Ovary (tissue), 3 donors: ENCODE data around the gene MCM9.

ENCODE experiments used
- CTCF ChIP-seq, 3 donors: fragments of 450-650 bp in 2 of 3; fragments of 200-600 bp in 1 of 3; IDR thresholded peaks; one replicate each; pipeline versions ENCODE4 v1.5.1 to v1.8.0; 2016 to 2022; ENCODE audit warnings: antibody characterized with exemption in 3 of 3, mild to moderate bottlenecking in 1 of 3
- EP300 ChIP-seq: sonication (generic); formaldehyde crosslinking; IDR thresholded peaks from one replicate; pipeline ENCODE4 v1.6.1; 2017; ENCODE audit warnings: antibody characterized with exemption
- POLR2A ChIP-seq: fragments of 450-650 bp; IDR thresholded peaks from one replicate; pipeline ENCODE4 v1.6.1; 2017; ENCODE audit warnings: antibody characterized with exemption, mild to moderate bottlenecking, moderate library complexity
- donor health status: DM: no; HTN: no; CAD: no.

DNA sequence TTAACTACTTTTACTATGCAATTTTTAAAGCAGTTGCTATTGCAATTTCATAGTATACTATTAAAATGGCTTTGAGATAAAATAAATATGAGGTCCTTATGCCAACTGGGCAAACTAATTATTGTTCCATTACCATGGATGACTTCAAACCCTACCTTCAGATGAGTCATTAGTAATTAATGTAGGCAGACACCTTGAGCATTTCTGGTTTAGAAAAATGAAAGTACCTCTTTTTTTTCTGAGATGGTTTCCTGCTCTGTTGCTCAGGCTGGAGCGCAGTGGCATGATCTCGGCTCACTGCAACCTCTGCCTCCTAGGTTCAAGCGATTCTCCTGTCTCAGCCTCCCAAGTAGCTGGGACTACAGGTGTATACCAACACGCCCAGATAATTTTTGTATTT, 29.1 kb downstream of the MCM9 start:
- TF ChIP-seq CTCF (IDR thresholded peaks at IDR 0.05), result no peak
- TF ChIP-seq EP300, result no peak
- no peak for TF ChIP-seq POLR2A
